Osteocyte (in vitro differentiated cells): ENCODE measurements around the gene DDX56. TPM values are rescaled to one million over a fixed set of nuclear protein-coding genes. Genes with fewer than 3 reads are reported as not detected.

Source experiments
- DNase-seq: peaks from one replicate; pipeline ENCODE4 v3.0.0; 2021; ENCODE audit warnings: mixed read lengths; ENCODE audit not compliant: unreplicated experiment; ENCODE audit errors: extremely low spot score
- H3K27ac Mint-ChIP-seq: one replicate; pipeline ENCODE4 v1.8.0; 2021; ENCODE audit warnings: mild to moderate bottlenecking, mixed read lengths; ENCODE audit not compliant: unreplicated experiment
- H3K27me3 Mint-ChIP-seq: one replicate; pipeline ENCODE4 v1.8.0; 2021; ENCODE audit warnings: mixed read lengths; ENCODE audit not compliant: unreplicated experiment
- H3K36me3 Mint-ChIP-seq: one replicate; pipeline ENCODE4 v1.8.0; 2021; ENCODE audit warnings: mixed read lengths; ENCODE audit not compliant: unreplicated experiment
- H3K4me1 Mint-ChIP-seq: one replicate; pipeline ENCODE4 v1.8.0; 2021; ENCODE audit warnings: mixed read lengths; ENCODE audit not compliant: unreplicated experiment
- H3K4me3 Mint-ChIP-seq: one replicate; pipeline ENCODE4 v1.8.0; 2021; ENCODE audit warnings: mild to moderate bottlenecking, moderate library complexity, mixed read lengths; ENCODE audit not compliant: unreplicated experiment
- H3K9me3 Mint-ChIP-seq: one replicate; pipeline ENCODE4 v1.8.0; 2021; ENCODE audit warnings: mixed read lengths; ENCODE audit not compliant: unreplicated experiment
- CTCF ChIP-seq: fragments of 200-600 bp; sonication (generic); IDR thresholded peaks from 2 replicates; pipeline ENCODE4 v1.5.0; 2021; ENCODE audit warnings: antibody characterized with exemption, mild to moderate bottlenecking, moderate library complexity
- total RNA-seq: library from RNA; stranded (reverse); gene quantifications from 2 replicates; pipeline ENCODE4 v1.2.1, GENCODE V29; 2021

The DDX56 gene
- total RNA-seq, 1 donor from 2014 or later, result 67.0 TPM

GRCh38 chr7:44595934-44596635 lies 22.4 kb upstream of the DDX56 start:
- Mint-ChIP-seq H3K4me1 (no peaks in the 10 kb centered on the region), H3K27me3 (peaks cover 21% of the 10 kb centered on the region), H3K27ac (no peak overlapping the region), H3K36me3 (no peaks in the 10 kb centered on the region), H3K4me3 (no peak overlapping the region), H3K9me3 (no peaks in the 10 kb centered on the region)
- DNase-seq, result no peak
- no peak for TF ChIP-seq CTCF

- DNase-seq, result no peak
- no peaks in the 10 kb centered on the region for H3K36me3 Mint-ChIP-seq
- H3K9me3 Mint-ChIP-seq, result no peaks in the 10 kb centered on the region
- H3K27me3 Mint-ChIP-seq, result peaks cover 9% of the 10 kb centered on the region
- TF ChIP-seq CTCF, result no peak
- H3K4me1 Mint-ChIP-seq, result peaks cover 3% of the 10 kb centered on the region
- H3K4me3 Mint-ChIP-seq, result no peak overlapping the region
- H3K27ac Mint-ChIP-seq, result no peak overlapping the region
Observed at GRCh38 chr7:44590910-44591309, 17.2 kb upstream of the DDX56 start.

- peaks cover 3% of the 10 kb centered on the region for H3K27me3 Mint-ChIP-seq
- peak; percentile 78 for TF ChIP-seq CTCF
- no peak overlapping the region for H3K4me3 Mint-ChIP-seq
- H3K36me3 Mint-ChIP-seq, result no peaks in the 10 kb centered on the region
- DNase-seq, result no peak
- peaks cover 3% of the 10 kb centered on the region for H3K4me1 Mint-ChIP-seq
- no peak overlapping the region for H3K27ac Mint-ChIP-seq
- H3K9me3 Mint-ChIP-seq, result no peaks in the 10 kb centered on the region
Observed at GRCh38 chr7:44587843-44588711, 14.4 kb upstream of the DDX56 start.

GRCh38 chr7:44583146-44583865 lies 9.6 kb upstream of the DDX56 start:
- no peak for TF ChIP-seq CTCF
- H3K27ac Mint-ChIP-seq, result peak overlapping the region; percentile 96
- DNase-seq, result no peak
- H3K9me3 Mint-ChIP-seq, result no peaks in the 10 kb centered on the region
- peaks cover 26% of the 10 kb centered on the region for H3K4me1 Mint-ChIP-seq
- peaks cover 12% of the 10 kb centered on the region for H3K36me3 Mint-ChIP-seq
- peak overlapping the region; percentile 89 for H3K4me3 Mint-ChIP-seq
- no peaks in the 10 kb centered on the region for H3K27me3 Mint-ChIP-seq
